GM21528 (cell line): ENCODE results near the gene POLDIP3.
A peak's percentile ranks its signal among the peaks of the same experiment; 100 is the strongest.

Experiments used
- ATAC-seq: cut with Tn5 transposase; IDR thresholded peaks from one replicate; pipeline ENCODE4 v1.9.1; 2021; ENCODE audit warnings: mild to moderate bottlenecking, moderate library complexity; ENCODE audit not compliant: unreplicated experiment, low FRiP score

The POLDIP3 gene

GRCh38 chr22:42614312-42615091, at the start of gene POLDIP3:
Gene POLDIP3, minus strand, starts transcription at chr22:42614883. Its CDS starts 26 bp downstream, at chr22:42614857.
- peak; percentile 73 for ATAC-seq

DNA sequence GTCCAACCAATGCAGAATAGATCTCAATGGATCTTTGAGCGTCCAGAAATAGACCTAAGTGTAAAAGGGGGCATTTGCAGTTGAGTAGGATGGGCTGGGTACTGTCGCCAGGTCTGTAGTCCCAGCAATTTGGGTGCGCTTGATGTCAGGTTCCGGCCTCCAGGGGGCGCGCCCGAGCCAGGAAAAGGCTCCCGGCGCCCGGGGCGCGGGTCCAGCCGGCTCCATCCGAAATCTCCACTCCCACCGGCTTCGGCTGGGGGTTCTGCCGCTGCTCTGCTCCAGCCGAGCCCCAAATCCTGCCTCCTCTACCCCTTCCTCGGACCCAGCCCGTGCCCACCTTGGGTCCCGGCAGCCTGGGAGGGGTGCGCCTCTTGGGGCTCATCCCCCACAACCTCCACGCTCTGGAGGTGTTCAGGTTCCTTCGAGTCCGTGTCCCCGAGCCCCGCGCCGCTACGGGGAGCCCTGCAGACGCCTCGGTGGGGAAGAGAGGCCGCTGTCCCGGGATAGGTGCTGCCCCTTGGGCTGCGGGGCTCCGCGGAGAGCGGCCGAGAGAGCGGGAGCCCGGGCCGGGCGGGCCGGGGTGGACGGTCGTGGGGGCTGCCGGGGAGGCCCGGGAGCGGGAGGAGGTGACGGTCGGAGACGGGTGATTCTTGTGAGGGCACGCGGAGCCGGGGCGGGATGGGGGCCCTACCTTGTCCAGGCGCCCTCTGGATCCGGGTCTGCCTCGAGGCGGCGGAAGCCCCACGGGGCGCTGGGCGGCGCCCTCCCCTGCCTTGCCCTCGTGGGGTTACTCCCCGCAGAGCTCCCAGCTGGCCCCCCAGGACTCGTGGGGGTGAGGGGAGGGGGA, 47.5 kb upstream of the POLDIP3 start:
- ATAC-seq, result no peak

DNA sequence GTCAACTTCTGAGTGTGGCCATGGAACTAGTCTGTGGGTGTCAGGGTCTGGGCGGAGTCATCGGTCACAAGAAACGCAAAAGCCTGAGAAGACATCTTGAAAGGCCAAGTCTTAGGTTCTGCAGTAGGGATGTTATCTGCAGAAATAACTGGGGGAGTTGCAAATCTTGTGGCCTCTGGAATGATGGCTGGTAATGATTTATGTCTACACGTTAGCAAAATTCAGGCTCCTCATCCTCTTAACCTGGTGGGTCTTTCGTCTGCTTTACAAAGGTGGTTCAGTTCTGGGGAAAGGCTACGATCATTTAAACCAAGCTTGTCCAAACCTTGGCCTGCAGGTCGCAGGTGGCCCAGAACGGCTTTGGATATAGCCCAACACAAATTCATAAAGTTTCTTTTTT, 41.9 kb upstream of the POLDIP3 start:
- no peak for ATAC-seq

GRCh38 chr22:42655693-42656092, 41.0 kb upstream of the POLDIP3 start:
- no peak for ATAC-seq

- no peak for ATAC-seq
Measured at GRCh38 chr22:42654436-42655073, 39.9 kb upstream of the POLDIP3 start.

GRCh38 chr22:42653999-42654398, 39.3 kb upstream of the POLDIP3 start:
- no peak for ATAC-seq

DNA sequence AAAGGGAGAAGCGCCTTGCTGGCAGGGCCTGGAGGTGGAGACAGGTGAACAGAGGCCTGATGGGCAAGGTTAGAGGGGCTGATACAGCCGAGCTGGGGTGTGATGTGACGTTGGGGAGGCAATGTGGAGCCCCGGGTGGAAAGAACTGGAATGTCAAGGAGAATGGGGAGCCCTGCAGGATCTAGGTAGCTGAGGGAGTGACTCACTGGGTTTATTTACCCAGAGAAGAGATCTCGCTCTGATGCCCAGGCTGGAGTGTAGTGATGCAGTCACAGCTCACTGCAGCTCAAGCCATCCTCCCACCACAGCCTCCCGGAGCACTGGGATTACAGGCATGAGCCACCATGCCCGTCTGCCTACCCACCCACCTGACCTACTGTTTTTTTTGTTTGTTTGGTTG, 36.5 kb upstream of the POLDIP3 start:
- no peak for ATAC-seq

GRCh38 chr22:42649246-42650099, 34.8 kb upstream of the POLDIP3 start, which contains the start of gene CYB5R3:
Gene CYB5R3, minus strand, starts transcription at chr22:42649392. Its CDS starts 77 bp downstream, at chr22:42649315.
- peak; percentile 59 for ATAC-seq

DNA sequence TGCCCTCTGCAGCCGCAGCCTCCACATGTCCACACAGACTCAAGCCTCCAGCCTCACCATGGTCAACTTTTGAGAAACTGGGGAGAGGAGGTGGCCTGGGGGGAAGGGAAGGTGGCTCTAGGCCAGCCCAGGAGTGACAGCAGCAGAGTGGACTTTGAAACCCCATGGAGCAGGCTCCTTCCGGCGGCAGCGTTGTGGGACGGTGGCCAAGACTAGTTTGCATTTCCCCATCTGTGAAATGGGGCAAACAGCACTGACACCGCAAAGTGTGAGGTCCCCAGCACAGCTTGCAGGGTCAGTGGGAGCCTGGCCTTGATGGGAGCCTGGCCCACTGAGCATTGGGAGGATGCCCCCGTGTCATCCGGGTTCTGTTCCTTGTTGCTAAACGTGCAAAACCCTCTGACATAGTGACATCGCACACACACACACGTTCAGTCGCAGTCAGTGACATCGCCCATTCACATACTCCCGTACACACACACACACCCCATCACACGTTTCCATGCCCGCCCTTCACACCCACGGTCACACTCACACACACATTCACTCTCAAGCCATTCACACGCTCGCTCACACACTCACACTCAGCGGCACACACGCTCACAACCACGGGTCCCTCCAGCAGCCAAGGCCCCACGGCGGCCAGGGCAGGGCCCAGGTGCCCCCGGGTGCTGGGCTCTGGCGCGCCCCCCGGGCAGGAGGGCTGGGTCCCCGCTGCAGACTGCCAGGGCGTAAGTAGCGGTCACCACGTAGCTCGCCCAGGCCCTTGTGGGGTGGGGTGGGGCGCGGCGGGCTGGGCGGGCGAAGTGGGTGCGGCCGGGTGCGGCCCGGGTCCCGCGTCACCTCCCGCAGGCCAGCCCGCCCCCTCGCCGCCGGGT, 33.9 kb upstream of the POLDIP3 start:
- ATAC-seq, result peak; percentile 30

DNA sequence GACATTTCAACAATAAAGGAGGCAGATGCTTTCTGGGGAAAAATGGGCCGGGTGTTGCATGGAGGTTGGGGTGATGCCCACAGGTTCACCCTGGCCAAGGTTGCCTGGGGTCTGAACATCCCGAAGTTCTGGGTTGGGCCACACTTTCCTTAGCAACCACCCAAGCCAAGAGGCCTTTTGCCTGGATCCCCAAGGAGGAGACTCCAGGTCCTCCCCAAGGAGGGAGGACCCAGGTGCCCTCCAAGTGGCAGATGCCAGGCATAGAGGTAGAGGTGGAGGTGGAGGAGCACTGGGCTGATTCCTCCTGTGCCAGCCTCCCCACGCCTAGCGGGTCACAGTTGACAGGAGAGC, 33.3 kb upstream of the POLDIP3 start:
- ATAC-seq, result no peak

- no peak for ATAC-seq
Measured at GRCh38 chr22:42646569-42647525, 32.2 kb upstream of the POLDIP3 start.

DNA sequence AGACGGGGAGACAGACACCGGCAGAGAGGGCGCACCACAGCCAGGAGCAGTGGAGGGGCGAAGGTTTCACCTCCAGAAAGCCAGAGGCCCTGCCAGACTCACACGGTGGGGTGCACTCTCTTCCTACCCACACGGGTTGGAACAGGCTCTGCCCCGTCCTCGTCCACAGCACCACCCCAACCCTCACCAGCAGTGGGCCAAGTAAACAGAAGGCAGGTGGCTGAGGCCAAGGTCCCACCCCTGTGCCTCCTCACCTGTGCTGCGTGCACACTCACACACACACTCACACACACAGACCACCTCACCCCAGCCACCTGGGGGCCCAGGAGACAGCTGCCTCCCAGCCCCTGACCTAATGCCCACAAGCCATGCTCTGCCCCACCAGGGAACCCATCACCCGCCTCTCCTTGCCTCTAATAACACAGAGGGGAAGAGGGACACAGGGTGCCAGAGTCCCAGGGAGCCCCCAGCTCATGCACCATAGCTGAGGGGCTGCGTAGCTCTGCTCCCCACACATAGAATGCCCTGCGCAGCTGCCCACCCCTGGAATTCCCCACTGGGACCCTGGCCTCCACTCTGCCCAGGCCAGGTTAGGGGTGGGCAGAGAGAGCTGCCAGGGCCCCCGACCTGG, 31.4 kb upstream of the POLDIP3 start:
- no peak for ATAC-seq

- ATAC-seq, result no peak
Measured at GRCh38 chr22:42645341-42645937, 30.8 kb upstream of the POLDIP3 start.

GRCh38 chr22:42644422-42645340, 30.0 kb upstream of the POLDIP3 start:
- ATAC-seq, result no peak

DNA sequence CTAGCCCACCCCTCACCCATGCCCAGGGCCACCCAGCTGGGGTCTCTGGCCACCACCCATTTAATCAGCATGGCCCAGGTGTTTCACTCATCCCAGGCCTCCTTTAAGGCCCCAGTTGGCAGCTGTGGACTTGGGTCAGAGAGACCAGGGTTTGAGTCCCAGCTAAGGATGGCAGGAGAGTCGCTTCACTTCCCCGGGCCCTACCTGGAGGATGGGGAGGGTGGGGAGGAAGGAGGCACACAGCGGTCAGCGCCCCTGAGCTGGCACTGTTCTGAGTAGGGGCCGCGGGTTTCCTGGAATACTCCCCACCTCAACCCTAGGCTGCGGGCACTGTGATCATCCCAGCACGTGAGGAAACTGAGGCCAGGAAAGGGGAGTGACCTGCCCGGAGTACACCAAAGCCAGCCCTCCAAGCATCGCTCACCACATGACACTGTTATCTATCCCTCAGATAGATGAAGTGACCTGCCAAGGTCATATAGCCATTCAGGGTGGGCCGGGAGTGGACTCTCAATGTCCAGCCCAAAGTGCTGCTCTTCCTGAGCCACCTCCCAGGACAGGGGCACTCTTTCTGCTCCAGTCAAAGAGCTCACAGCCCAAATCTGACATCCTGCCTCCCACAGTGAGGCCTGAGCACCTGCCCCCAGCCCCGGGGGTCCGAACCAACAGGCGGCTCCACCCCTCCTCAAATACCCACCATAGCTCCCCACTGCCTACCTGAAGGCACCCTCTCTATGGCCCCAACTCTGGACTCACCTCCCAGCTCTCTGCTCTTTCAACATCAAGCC, 29.1 kb upstream of the POLDIP3 start:
- ATAC-seq, result no peak
